Stomach (tissue), 4 donors: ENCODE results near the gene PERM1.

Source experiments
- POLR2A ChIP-seq, 4 donors: fragments of 450-650 bp; IDR thresholded peaks; one replicate each; pipeline ENCODE4 v1.6.1; 2016; ENCODE audit warnings: antibody characterized with exemption in 4 of 4, control low read depth in 2 of 4, mild to moderate bottlenecking in 1 of 4, moderate library complexity in 1 of 4
- POLR2AphosphoS5 ChIP-seq, 3 donors: sonication (generic); formaldehyde crosslinking; IDR thresholded peaks; one replicate each; pipeline ENCODE4 v1.6.1; 2016; ENCODE audit warnings: antibody characterized with exemption in 3 of 3
- TF ChIP-seq, protein P1 (sequence below), 7 experiments: fragments of 450-650 bp in 4 of 7; fragments of 200-600 bp in 3 of 7; sonication (generic) in 3 of 7; IDR thresholded peaks; one replicate each; pipeline ENCODE4 v1.5.1; 2016 to 2019; ENCODE audit warnings: antibody characterized with exemption in 7 of 7, control low read depth in 2 of 7, mild to moderate bottlenecking in 1 of 7

DNA sequence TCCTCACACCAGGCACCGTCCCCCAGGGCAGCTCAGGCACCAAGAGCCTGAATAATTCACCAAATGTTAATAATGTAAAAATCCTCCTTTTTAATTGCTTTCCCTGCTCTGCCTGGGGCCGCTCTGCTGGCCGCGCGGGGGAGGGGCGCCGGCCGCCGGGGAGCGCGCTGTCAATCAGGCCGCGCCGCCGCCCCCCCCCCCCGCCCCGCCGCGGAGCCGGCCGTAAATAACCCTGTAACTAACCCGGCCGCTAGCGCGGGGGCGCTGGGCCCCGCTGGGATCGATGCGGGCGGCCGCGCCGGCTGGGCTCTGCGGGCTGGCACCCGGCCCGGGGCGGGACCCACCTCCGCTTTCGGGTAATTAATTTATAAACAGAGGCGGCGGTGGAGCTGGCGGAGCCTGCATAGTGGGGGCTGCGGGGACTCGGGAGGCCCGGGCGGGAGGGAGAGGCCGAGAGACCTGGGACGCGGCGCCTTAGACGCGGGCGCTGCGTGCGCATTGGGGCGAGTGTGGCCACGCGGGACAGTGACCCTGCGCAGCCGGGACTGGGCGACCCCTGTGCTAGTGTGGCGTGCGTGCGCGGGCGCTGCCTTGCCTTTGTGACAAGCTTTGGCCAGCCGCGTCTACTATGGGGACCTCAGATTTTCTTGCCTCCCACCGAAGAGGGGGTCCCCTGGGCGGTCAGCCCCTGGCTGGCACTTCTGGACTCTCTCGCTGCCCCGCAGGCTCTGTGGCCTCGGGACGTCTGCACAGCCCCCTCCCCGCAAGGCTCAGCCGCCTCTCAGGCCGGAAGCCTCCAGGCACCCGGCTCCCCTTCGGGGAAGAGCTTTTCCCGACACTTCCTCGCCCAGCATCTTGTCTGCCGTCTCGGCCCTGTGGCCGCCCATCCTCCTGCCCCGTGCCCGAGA lies 41.5 kb downstream of the PERM1 start:
- no peak for TF ChIP-seq POLR2A (IDR thresholded peaks at IDR 0.05)
- TF ChIP-seq, protein P1, sequence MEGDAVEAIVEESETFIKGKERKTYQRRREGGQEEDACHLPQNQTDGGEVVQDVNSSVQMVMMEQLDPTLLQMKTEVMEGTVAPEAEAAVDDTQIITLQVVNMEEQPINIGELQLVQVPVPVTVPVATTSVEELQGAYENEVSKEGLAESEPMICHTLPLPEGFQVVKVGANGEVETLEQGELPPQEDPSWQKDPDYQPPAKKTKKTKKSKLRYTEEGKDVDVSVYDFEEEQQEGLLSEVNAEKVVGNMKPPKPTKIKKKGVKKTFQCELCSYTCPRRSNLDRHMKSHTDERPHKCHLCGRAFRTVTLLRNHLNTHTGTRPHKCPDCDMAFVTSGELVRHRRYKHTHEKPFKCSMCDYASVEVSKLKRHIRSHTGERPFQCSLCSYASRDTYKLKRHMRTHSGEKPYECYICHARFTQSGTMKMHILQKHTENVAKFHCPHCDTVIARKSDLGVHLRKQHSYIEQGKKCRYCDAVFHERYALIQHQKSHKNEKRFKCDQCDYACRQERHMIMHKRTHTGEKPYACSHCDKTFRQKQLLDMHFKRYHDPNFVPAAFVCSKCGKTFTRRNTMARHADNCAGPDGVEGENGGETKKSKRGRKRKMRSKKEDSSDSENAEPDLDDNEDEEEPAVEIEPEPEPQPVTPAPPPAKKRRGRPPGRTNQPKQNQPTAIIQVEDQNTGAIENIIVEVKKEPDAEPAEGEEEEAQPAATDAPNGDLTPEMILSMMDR (IDR thresholded peaks at IDR 0.05): peak in 1 of 7 experiments; percentile 9
- no peak for TF ChIP-seq POLR2AphosphoS5 (IDR thresholded peaks at IDR 0.05)
